ENCODE results near the gene AGPAT3.

DNA sequence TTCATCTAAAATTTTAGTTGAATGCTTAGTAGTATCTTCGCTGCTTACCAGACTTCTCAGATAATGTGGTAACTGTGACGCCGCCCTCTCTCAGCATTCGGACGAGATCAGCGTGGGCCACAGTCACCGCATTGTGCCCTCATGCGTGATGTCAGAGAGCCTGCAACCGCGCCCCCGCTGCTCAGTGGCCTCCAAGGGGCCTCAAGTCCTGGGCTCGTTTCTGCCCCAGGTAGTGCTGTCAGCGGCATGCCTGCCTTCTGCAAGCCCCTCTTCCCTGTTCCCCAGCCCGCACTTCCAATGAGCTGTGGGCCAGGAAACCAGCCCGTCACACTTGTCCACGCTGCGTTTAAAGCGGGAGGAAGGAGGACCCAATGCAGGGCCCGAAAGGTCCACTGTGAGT is 85.5 kb downstream of the AGPAT3 start:
- TF ChIP-seq, protein P1, sequence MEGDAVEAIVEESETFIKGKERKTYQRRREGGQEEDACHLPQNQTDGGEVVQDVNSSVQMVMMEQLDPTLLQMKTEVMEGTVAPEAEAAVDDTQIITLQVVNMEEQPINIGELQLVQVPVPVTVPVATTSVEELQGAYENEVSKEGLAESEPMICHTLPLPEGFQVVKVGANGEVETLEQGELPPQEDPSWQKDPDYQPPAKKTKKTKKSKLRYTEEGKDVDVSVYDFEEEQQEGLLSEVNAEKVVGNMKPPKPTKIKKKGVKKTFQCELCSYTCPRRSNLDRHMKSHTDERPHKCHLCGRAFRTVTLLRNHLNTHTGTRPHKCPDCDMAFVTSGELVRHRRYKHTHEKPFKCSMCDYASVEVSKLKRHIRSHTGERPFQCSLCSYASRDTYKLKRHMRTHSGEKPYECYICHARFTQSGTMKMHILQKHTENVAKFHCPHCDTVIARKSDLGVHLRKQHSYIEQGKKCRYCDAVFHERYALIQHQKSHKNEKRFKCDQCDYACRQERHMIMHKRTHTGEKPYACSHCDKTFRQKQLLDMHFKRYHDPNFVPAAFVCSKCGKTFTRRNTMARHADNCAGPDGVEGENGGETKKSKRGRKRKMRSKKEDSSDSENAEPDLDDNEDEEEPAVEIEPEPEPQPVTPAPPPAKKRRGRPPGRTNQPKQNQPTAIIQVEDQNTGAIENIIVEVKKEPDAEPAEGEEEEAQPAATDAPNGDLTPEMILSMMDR (IDR thresholded peaks at IDR 0.05; ENCODE audit: low read depth, low read length, poor library complexity, severe bottlenecking): no peak
- no peak for TF ChIP-seq EZH2phosphoT487 (IDR thresholded peaks at IDR 0.05; ENCODE audit: borderline replicate concordance, low read length)
